AG04449 (cell line): ENCODE data around the gene FBXO45.
"Not testable (repeated sequence)": the region's sequence is repeated elsewhere in the genome, so short reads cannot be mapped to it uniquely, and the experiment has no call there.

Source experiments
- CTCF ChIA-PET: fragments of 350-600 bp; formaldehyde crosslinking; extraction: SDS; loops from one replicate; lab custom pipeline; 2021; ENCODE audit warnings: antibody characterized with exemption; lab: Yijun Ruan, JAX
- POLR2A ChIA-PET: fragments of 400-600, 350-600 bp; formaldehyde crosslinking; extraction: SDS; loops from one replicate; lab custom pipeline; 2020; ENCODE audit warnings: antibody characterized with exemption, inconsistent platforms; lab: Yijun Ruan, JAX
- DNase-seq: peaks from one replicate; pipeline ENCODE4 v3.0.0-alpha.2; 2010; ENCODE audit warnings: low read depth, low spot score
- H3K4me3 ChIP-seq: 2 replicates; pipeline ENCODE4 v1.5.1; 2011; ENCODE audit warnings: low read depth, mild to moderate bottlenecking, control low read depth, low read length
- TF ChIP-seq, protein P1 (sequence below): IDR thresholded peaks from one replicate; pipeline ENCODE4 v1.5.1; 2011; ENCODE audit warnings: mild to moderate bottlenecking, moderate library complexity, low read length, control low read depth, inconsistent platforms; ENCODE audit not compliant: insufficient read depth; ENCODE audit errors: missing control alignments

FBXO45 gene, protein sequence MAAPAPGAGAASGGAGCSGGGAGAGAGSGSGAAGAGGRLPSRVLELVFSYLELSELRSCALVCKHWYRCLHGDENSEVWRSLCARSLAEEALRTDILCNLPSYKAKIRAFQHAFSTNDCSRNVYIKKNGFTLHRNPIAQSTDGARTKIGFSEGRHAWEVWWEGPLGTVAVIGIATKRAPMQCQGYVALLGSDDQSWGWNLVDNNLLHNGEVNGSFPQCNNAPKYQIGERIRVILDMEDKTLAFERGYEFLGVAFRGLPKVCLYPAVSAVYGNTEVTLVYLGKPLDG

DNA sequence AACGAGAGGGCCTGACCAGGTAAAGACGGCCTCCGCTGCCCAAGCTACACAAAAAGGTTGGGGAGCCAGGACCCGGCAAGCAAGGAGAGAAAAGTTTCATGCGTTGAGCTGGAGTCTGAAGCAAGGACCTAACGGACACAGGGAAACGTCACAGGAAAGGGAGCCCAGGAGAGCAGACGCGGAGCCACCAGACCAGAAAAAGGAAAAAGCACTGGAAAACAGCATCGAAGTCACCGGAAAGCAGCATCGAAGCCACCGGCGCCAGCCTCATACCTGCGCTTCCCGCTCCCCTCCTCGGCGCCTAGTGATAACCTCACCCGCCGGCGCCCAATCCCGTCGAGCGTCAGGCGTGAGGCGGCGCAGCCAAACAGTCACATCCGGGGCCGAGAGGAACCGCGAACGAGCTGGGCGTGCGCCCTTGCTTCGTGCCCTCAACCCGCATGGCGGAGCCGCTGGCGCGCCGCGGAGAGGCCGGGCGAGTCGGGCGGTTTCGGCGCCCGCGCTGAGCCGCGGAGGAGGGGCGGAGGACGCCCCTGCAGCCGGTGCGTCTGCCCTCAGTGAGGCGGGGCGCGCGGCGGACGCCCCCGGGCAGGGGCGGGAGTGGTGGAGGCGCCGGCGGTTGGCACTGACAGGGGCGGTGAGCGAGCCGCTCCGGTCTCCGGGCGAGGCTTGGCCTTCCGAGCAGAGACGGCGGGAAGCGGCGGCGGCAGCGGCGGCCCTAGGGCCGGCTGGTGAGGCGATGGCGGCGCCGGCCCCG lies at the start of gene FBXO45, which contains the start of gene WDR53:
Gene FBXO45, plus strand, starts transcription at position 415 of the 757 bp plus-strand sequence. Its CDS starts 325 bp downstream, at position 740.
Gene WDR53, minus strand, starts transcription at position 309 of the 757 bp plus-strand sequence. CDS start 7,079 bp downstream, outside the sequence.
- ChIA-PET POLR2A (interaction anchor here (0.6 kb wide), 1 partner anchor 810 kb away, joined by 3 read pairs; no protein-coding TSS in a partner anchor), CTCF (interaction anchor here (0.7 kb wide), 1 partner anchor 16 kb away, joined by 3 read pairs; no protein-coding TSS in a partner anchor)
- DNase-seq: peak; percentile 49
- TF ChIP-seq, protein P1, sequence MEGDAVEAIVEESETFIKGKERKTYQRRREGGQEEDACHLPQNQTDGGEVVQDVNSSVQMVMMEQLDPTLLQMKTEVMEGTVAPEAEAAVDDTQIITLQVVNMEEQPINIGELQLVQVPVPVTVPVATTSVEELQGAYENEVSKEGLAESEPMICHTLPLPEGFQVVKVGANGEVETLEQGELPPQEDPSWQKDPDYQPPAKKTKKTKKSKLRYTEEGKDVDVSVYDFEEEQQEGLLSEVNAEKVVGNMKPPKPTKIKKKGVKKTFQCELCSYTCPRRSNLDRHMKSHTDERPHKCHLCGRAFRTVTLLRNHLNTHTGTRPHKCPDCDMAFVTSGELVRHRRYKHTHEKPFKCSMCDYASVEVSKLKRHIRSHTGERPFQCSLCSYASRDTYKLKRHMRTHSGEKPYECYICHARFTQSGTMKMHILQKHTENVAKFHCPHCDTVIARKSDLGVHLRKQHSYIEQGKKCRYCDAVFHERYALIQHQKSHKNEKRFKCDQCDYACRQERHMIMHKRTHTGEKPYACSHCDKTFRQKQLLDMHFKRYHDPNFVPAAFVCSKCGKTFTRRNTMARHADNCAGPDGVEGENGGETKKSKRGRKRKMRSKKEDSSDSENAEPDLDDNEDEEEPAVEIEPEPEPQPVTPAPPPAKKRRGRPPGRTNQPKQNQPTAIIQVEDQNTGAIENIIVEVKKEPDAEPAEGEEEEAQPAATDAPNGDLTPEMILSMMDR: no peak
- H3K4me3 ChIP-seq: peak within 1 kb of the TSS; percentile 100

DNA sequence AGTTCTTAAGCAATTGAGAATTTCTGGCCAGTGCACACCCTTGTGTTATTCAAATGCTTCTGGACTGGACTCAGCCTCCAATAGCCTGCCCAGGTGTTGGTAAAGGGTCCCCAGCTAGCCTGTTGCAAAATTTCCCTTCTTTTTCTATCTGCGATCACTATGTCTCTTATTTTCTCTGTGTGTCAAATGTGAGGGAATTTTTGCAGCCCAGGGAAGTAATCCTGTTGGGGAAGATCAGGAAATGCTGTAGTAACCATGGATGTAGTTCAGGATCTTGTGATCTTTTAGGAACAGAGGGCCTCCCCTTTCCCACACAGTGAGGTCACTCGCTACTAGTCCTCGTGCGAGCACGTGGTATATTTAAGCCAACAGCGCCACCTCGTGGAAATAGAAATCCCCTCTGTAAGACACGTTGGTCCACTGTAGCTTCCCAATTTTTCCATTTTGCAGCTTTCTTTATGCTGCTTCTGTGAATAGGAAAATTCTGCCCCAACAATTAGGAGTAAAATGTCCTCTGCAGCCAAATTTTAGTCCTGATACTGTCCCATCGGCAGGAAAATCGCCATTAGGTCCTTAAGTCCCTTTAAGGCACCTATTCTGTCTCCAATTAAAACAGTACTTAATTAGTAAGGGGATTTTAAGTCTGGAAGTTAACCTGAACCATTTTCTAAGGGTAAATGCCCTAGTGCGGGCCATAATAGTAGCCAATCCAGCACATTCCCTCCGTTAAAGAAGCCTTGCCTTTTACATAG lies 49.3 kb upstream of the FBXO45 start:
- POLR2A ChIA-PET: no interaction called here
- TF ChIP-seq, protein P1: peak; percentile 31
- CTCF ChIA-PET: interaction anchor here (0.6 to 13.9 kb wide), 16 partner anchors 7 to 493 kb away, joined by 3 to 185 read pairs (median 5); partner anchors contain the start of gene RNF168
- no peak for DNase-seq
- H3K4me3 ChIP-seq: no peak overlapping the region

DNA sequence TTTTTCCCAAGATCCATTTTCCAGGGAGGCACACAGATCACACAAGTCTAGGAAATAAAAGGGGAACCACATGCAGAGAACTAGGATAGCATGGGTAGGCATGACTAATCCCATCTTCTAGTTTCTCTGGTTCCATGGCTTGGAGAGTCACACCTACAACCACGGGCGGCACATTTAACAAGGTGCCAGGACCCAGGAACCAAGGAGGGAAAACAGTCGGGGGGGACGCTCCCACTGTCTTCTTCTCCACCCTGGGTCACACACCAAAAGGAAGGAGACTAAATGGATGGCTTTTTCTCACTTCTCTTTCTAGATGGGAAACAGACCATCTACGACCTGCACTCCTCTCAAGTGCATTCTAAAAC lies 48.8 kb upstream of the FBXO45 start:
- ChIA-PET POLR2A (no interaction called here), CTCF (interaction anchor here (1.0 to 13.9 kb wide), 12 partner anchors 9 to 494 kb away, joined by 3 to 185 read pairs (median 5); partner anchors contain the start of gene RNF168)
- TF ChIP-seq, protein P1: no peak
- no peak for DNase-seq
- H3K4me3 ChIP-seq: no peak overlapping the region

DNA sequence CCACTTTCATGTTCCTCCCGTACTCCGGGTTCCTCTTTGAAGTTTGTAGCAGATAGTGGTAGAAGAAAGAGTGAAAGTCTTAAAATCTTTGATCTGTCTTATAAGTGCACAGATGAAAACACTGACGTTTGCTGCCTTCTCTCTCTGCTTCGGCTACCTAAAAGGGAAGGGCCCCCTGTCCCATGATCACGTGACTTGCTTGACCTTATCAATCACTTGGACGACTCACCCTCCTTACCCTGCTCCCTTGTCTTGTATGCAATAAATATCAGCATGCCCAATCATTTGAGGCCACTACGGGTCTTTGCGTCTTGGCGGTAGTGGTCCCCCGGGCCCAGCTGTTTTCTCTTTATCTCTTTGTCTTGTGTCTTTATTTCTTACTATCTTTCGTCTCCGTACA lies 47.2 kb upstream of the FBXO45 start:
- DNase-seq: not testable (repeated sequence)
- CTCF ChIA-PET: interaction anchor here (0.9 to 13.9 kb wide), 10 partner anchors 7 to 671 kb away, joined by 3 to 185 read pairs (median 5); no protein-coding TSS in a partner anchor

DNA sequence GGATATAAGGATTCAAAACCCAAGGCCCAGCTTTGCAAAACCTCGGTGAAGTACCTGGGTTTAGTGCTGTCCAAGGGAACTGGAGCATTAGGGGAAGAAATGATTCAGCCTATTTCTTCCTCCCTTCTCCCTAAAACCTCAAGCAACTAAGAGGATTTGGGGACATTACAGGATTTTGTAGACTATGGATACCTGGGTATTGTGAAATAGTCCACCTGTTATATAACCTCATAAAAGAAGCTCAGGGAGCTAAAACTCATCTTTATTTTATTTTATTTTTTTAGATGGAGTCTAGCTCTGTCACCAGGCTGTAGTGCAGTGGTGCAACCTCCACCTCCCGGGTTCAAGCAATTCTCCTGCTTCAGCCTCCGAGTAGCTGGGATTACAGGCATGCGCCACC lies 44.6 kb upstream of the FBXO45 start:
- H3K4me3 ChIP-seq: no peak overlapping the region
- CTCF ChIA-PET: interaction anchor here (0.6 to 13.9 kb wide), 17 partner anchors 10 to 453 kb away, joined by 3 to 185 read pairs (median 5); partner anchors contain the start of gene SMCO1
- TF ChIP-seq, protein P1: no peak
- DNase-seq: no peak
- POLR2A ChIA-PET: no interaction called here

More for the DNA sequence above, 47.2 kb upstream of the FBXO45 start:
- H3K4me3 ChIP-seq, POLR2A ChIA-PET: not testable (repeated sequence)

DNA sequence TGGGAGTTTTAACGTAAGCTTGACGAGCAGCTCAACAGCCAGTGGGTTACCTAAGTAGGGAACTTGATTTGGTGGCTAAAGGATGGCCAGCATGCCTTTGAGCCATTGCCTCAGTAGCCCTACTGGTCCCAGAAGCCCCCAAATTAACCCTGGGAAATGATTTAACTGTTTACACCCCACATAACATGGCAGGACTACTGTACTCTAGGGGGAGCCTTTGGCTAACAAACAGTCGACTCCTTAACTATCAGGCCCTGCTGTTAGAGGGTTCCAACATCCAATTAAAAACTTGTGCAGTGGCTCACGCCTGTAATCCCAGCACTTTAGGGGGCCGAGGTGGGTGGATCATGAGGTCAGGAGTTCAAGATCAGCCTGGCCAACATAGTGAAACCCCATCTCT lies 43.9 kb upstream of the FBXO45 start:
- TF ChIP-seq, protein P1: no peak
- ChIA-PET POLR2A (no interaction called here), CTCF (interaction anchor here (0.6 to 13.9 kb wide), 12 partner anchors 11 to 452 kb away, joined by 3 to 185 read pairs (median 6); partner anchors contain the start of gene SMCO1)
- no peak overlapping the region for H3K4me3 ChIP-seq
- no peak for DNase-seq
